H1 (cell line): ENCODE data around the gene CELF4. TPM values are rescaled to one million over a fixed set of nuclear protein-coding genes. Genes with fewer than 3 reads are reported as not detected.

ENCODE experiments used
- CTCF ChIA-PET: fragments of 300-600 bp; sonication (Branson Sonifier 250); formaldehyde crosslinking; loops from one replicate; lab custom pipeline; 2021; ENCODE audit not compliant: partially characterized antibody; lab: Charles Lee
- POLR2A ChIA-PET: fragments of 300-600 bp; sonication (Branson Sonifier 250); formaldehyde crosslinking; loops from one replicate; lab custom pipeline; 2021; ENCODE audit warnings: inconsistent platforms; ENCODE audit not compliant: partially characterized antibody; lab: Charles Lee
- DNase-seq, 2 experiments: peaks; one replicate each; pipeline versions ENCODE4 v3.0.0 to v3.0.0-alpha.2; 2010 to 2022; ENCODE audit warnings: low spot score in 2 of 2, low read depth in 1 of 2, mixed read lengths in 1 of 2
- FAIRE-seq: peaks from 2 replicates; lab custom pipeline; 2011; peaks lifted over from hg19 to GRCh38; lab: Jason Lieb, UNC
- H2AFZ ChIP-seq: 2 replicates; pipeline ENCODE4 v1.8.1; 2012; ENCODE audit warnings: low read length, inconsistent platforms
- H2AK5ac ChIP-seq: 2 replicates; pipeline ENCODE4 v1.6.1; 2013; ENCODE audit warnings: low read depth, low read length
- H2BK120ac ChIP-seq: replicated peaks from 2 replicates; pipeline ENCODE3; 2013; ENCODE audit warnings: low read depth, low read length, inconsistent platforms
- H2BK12ac ChIP-seq: 2 replicates; pipeline ENCODE4 v1.6.1; 2013; ENCODE audit warnings: low read depth, low read length
- H2BK15ac ChIP-seq: 2 replicates; pipeline ENCODE4 v1.6.1; 2013; ENCODE audit warnings: low read length
- H2BK20ac ChIP-seq: 2 replicates; pipeline ENCODE4 v1.6.1; 2013; ENCODE audit warnings: low read length
- H2BK5ac ChIP-seq: 2 replicates; pipeline ENCODE4 v1.6.1; 2013; ENCODE audit warnings: low read depth, low read length
- H3K14ac ChIP-seq: 2 replicates; pipeline ENCODE4 v1.6.1; 2013; ENCODE audit warnings: inconsistent platforms; ENCODE audit not compliant: insufficient read length
- H3K18ac ChIP-seq: 2 replicates; pipeline ENCODE4 v1.6.1; 2013; ENCODE audit warnings: low read length; ENCODE audit errors: extremely low read depth
- H3K23ac ChIP-seq: 2 replicates; pipeline ENCODE4 v1.6.1; 2013; ENCODE audit warnings: inconsistent platforms; ENCODE audit not compliant: insufficient read length
- H3K23me2 ChIP-seq: 2 replicates; pipeline ENCODE4 v1.6.1; 2013; ENCODE audit warnings: low read depth, low read length
- H3K27ac ChIP-seq: 2 replicates; pipeline ENCODE4 v1.6.1; 2011; ENCODE audit warnings: low read depth, low read length, inconsistent platforms
- H3K27me3 ChIP-seq, 4 experiments: replicated peaks in 1 of 4; 1 replicate in 1 of 4; 2 replicates in 3 of 4; pipeline versions ENCODE4 v1.6.1 to v1.8.1; 2011 to 2013; ENCODE audit warnings: low read length in 3 of 4, mild to moderate bottlenecking in 3 of 4, inconsistent platforms in 2 of 4, mixed read lengths in 2 of 4, moderate library complexity in 1 of 4; ENCODE audit not compliant: control insufficient read depth in 3 of 4, insufficient read depth in 3 of 4; ENCODE audit errors: extremely low read depth in 1 of 4
- H3K36me3 ChIP-seq, 4 experiments: 2 replicates each; pipeline versions ENCODE4 v1.6.1 to v1.8.1; 2011 to 2013; ENCODE audit warnings: mild to moderate bottlenecking in 4 of 4, low read length in 3 of 4, moderate library complexity in 2 of 4, control low read depth in 1 of 4, inconsistent platforms in 1 of 4; ENCODE audit not compliant: insufficient read depth in 4 of 4, control insufficient read depth in 2 of 4
- H3K4ac ChIP-seq: replicated peaks from 2 replicates; pipeline ENCODE3; 2013; ENCODE audit warnings: low read length, low read depth, mixed read lengths, inconsistent platforms; ENCODE audit not compliant: insufficient read length
- H3K4me1 ChIP-seq, 4 experiments: replicated peaks in 1 of 4; 1 replicate in 1 of 4; 2 replicates in 3 of 4; pipeline versions ENCODE4 v1.6.1 to v1.8.1; 2011 to 2013; ENCODE audit warnings: low read length in 3 of 4, inconsistent platforms in 2 of 4, mixed read lengths in 1 of 4; ENCODE audit not compliant: insufficient read depth in 4 of 4, control insufficient read depth in 3 of 4
- H3K4me2 ChIP-seq, 2 experiments: 2 replicates each; pipeline versions ENCODE4 v1.6.1 to v1.8.1; 2011 to 2013; ENCODE audit warnings: low read depth in 2 of 2, low read length in 2 of 2, control low read depth in 1 of 2, inconsistent platforms in 1 of 2, mild to moderate bottlenecking in 1 of 2; ENCODE audit not compliant: insufficient read depth in 1 of 2
- H3K4me3 ChIP-seq, 4 experiments: fragments of 200-600, 300-600 bp in 1 of 4; sonication (generic), shearing (Covaris generic), sonication (Bioruptor Twin) in 1 of 4; 2 replicates each; pipeline versions ENCODE4 v1.5.1 to v1.8.1; 2011 to 2016; ENCODE audit warnings: low read length in 4 of 4, low read depth in 3 of 4, control low read depth in 2 of 4, inconsistent platforms in 2 of 4, mild to moderate bottlenecking in 2 of 4, mixed read lengths in 1 of 4, moderate library complexity in 1 of 4; ENCODE audit not compliant: insufficient read depth in 2 of 4; ENCODE audit errors: extremely low read depth in 1 of 4
- H3K56ac ChIP-seq: replicated peaks from 2 replicates; pipeline ENCODE3; 2013; ENCODE audit warnings: low read depth, mild to moderate bottlenecking, mixed read lengths, low read length, inconsistent platforms; ENCODE audit not compliant: insufficient read length
- H3K79me1 ChIP-seq: 2 replicates; pipeline ENCODE4 v1.6.1; 2013; ENCODE audit warnings: low read depth, low read length, control low read depth
- H3K79me2 ChIP-seq, 2 experiments: 2 replicates each; pipeline versions ENCODE4 v1.6.1 to v1.8.1; 2012 to 2013; ENCODE audit warnings: low read length in 2 of 2, mild to moderate bottlenecking in 2 of 2, inconsistent platforms in 1 of 2; ENCODE audit not compliant: insufficient read depth in 2 of 2, control insufficient read depth in 1 of 2
- H3K9ac ChIP-seq, 4 experiments: replicated peaks in 1 of 4; 1 replicate in 1 of 4; 2 replicates in 3 of 4; pipeline versions ENCODE4 v1.6.1 to v1.8.1; 2011 to 2013; ENCODE audit warnings: low read depth in 3 of 4, low read length in 3 of 4, control low read depth in 2 of 4, mild to moderate bottlenecking in 2 of 4, moderate library complexity in 2 of 4, inconsistent platforms in 1 of 4; ENCODE audit errors: extremely low read depth in 1 of 4
- H3K9me3 ChIP-seq, 2 experiments: 2 replicates each; pipeline versions ENCODE4 v1.6.1 to v1.8.1; 2012 to 2013; ENCODE audit warnings: mild to moderate bottlenecking in 2 of 2, moderate library complexity in 2 of 2, control low read depth in 1 of 2, inconsistent platforms in 1 of 2, low read depth in 1 of 2, low read length in 1 of 2, mixed read lengths in 1 of 2; ENCODE audit not compliant: insufficient read depth in 2 of 2
- H4K20me1 ChIP-seq, 2 experiments: replicated peaks in 1 of 2; 2 replicates each; pipeline versions ENCODE3 to v1.8.1; 2011 to 2013; ENCODE audit warnings: inconsistent platforms in 2 of 2, low read length in 2 of 2, mild to moderate bottlenecking in 1 of 2; ENCODE audit not compliant: insufficient read depth in 2 of 2, control insufficient read depth in 1 of 2
- H4K5ac ChIP-seq: 2 replicates; pipeline ENCODE4 v1.6.1; 2013; ENCODE audit warnings: low read length, low read depth, mixed read lengths, inconsistent platforms; ENCODE audit not compliant: insufficient read length
- H4K8ac ChIP-seq: 2 replicates; pipeline ENCODE4 v1.8.0; 2013; ENCODE audit warnings: mild to moderate bottlenecking, moderate library complexity, low read length, inconsistent platforms; ENCODE audit not compliant: insufficient read depth; ENCODE audit errors: extremely low read depth
- H4K91ac ChIP-seq: replicated peaks from 2 replicates; pipeline ENCODE3; 2013; ENCODE audit warnings: low read length, mixed read lengths, inconsistent platforms; ENCODE audit not compliant: insufficient read length
- GABPA ChIP-seq: IDR thresholded peaks from 2 replicates; pipeline ENCODE4 v1.6.1; 2011; ENCODE audit warnings: mild to moderate bottlenecking, low read length, moderate library complexity, borderline replicate concordance; ENCODE audit not compliant: insufficient read depth
- WGBS, 2 experiments: shearing (Covaris generic) in 1 of 2; methylation state at CpG; one replicate each; pipeline versions ENCODE4 v1.1.6 to v1.1.7; 2013 to 2015; ENCODE audit warnings: low lambda C conversion rate in 2 of 2, mixed read lengths in 2 of 2, inconsistent platforms in 1 of 2, low coverage in 1 of 2, missing lambda C conversion rate in 1 of 2; ENCODE audit not compliant: insufficient replicate concordance in 2 of 2, insufficient coverage in 1 of 2, insufficient read length in 1 of 2; ENCODE audit errors: extremely low coverage in 1 of 2, missing lambda C conversion rate in 1 of 2; 5-methylcytosine and 5-hydroxymethylcytosine counted together
- polyA plus RNA-seq, 7 experiments: library from polyadenylated mRNA; depleted of rRNA in 3 of 7; stranded (reverse) in 5 of 7; unstranded in 2 of 7; fragments of >200 nt in 5 of 7; fragments of 200-250 nt in 2 of 7; gene quantifications; 1 replicate in 5 of 7; 2 replicates in 1 of 7; 4 replicates in 1 of 7; pipeline versions ENCODE4 v1.2.1 to v1.2.3, GENCODE V29; 2011 to 2013; ENCODE audit warnings: missing spikeins in 2 of 7, mixed read lengths in 2 of 7
- total RNA-seq: library from RNA; stranded (reverse); fragmentation: NEBNext Ultra II Directional; extraction: Animal tissue kit (Norgen Biotek cat#: 25700); gene quantifications from 2 replicates; pipeline ENCODE4 v1.2.1, GENCODE V29; 2021
- TF ChIP-seq, protein P1 (sequence below): IDR thresholded peaks from 2 replicates; pipeline ENCODE4 v1.6.1; 2011; ENCODE audit warnings: low read depth, mild to moderate bottlenecking, low read length; ENCODE audit not compliant: insufficient read depth

CELF4 gene
- total and polyA plus RNA-seq, 2 of the 8 experiments (the other 6 are each of a cell fraction or from before 2014, with no cell fraction given) = 1.6 to 3.4 TPM

DNA sequence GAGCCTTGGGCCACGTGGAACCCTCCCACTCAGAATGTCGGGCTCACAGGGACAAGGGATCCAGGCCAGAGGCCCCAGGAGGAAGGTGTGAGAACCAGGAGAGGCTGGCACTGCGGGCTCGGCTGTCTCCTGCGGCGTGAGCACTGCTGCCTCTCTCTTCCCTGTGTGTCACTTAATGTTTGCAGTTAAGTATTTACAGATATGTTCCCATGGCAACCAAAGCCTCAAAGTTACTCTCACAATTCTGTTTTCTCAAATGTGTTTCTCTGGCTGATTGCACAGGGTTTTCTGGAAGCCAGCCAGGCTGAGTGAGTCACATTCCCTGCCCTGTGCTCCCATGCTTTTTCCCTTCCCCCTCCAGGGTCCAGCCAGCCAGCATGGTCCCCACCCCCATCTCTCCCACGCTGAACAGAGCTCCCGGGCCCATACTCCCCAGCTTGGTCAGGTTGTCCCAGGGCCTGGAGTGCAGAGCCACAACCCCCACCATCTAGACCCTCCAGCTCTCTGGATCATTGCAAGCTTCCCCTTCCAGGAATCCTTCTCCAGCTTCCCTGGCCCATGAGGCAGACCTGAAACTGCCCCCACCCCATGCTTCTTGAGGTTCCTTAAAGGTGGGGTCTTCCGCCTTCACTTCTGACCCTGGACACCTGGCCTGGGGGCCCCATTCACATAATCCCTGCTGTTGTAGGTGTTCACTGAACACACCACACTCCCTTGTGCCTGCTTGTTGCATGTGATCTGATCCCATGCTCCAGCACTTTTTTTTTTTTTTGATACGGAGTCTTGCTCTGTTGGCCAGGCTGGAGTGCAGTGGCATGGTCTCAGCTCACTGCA lies 265.9 kb downstream of the CELF4 start:
- no peak overlapping the region for H4K91ac ChIP-seq
- no peak for DNase-seq
- no peak overlapping the region for H4K8ac ChIP-seq
- H4K5ac ChIP-seq = no peak overlapping the region
- no peak overlapping the region for H3K27ac ChIP-seq
- no peaks in the 10 kb centered on the region for H3K9me3 ChIP-seq
- 84% methylated on average over 8 of the region's 10 CpGs; no CpG with 5 or more reads in 1 of the 2 experiments for WGBS, 2 experiments
- H2BK12ac ChIP-seq = no peak overlapping the region
- H3K79me1 ChIP-seq = no peaks in the 10 kb centered on the region
- H2AK5ac ChIP-seq = no peak overlapping the region
- CTCF ChIA-PET = interaction anchor here (1.1 to 3.2 kb wide), 12 partner anchors 9 to 358 kb away, joined by 3 to 11 read pairs (median 5); no protein-coding TSS in a partner anchor
- H3K4me3 ChIP-seq = no peak overlapping the region
- peaks cover 0 to 2% of the 10 kb centered on the region in 2 experiments for H4K20me1 ChIP-seq
- no peaks in the 10 kb centered on the region for H3K36me3 ChIP-seq
- no peaks in the 10 kb centered on the region for H3K27me3 ChIP-seq
- no peak overlapping the region for H3K14ac ChIP-seq
- H3K4me1 ChIP-seq = no peaks in the 10 kb centered on the region; a peak in 1 of 7 replicates
- H3K4me2 ChIP-seq = no peak overlapping the region
- H2BK120ac ChIP-seq = no peak overlapping the region
- H3K23ac ChIP-seq = no peak overlapping the region
- no peak overlapping the region for H3K9ac ChIP-seq
- no peaks in the 10 kb centered on the region for H3K79me2 ChIP-seq
- H3K4ac ChIP-seq = no peak overlapping the region
- POLR2A ChIA-PET = no interaction called here
- H2BK5ac ChIP-seq = no peak overlapping the region
- no peak overlapping the region for H3K56ac ChIP-seq
- no peak overlapping the region for H3K18ac ChIP-seq
- H3K23me2 ChIP-seq = no peaks in the 10 kb centered on the region
- H2BK20ac ChIP-seq = no peak overlapping the region
- FAIRE-seq = no peak
- H2AFZ ChIP-seq = no peak overlapping the region
- no peak overlapping the region for H2BK15ac ChIP-seq
- TF ChIP-seq, protein P1, sequence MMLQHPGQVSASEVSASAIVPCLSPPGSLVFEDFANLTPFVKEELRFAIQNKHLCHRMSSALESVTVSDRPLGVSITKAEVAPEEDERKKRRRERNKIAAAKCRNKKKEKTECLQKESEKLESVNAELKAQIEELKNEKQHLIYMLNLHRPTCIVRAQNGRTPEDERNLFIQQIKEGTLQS = no peak
- no peak for TF ChIP-seq GABPA
